Aorta (tissue), 5 donors: ENCODE results near the gene DECR2. TPM values are rescaled to one million over a fixed set of nuclear protein-coding genes. Genes with fewer than 3 reads are reported as not detected.
A peak's percentile ranks its signal among the peaks of the same experiment; 100 is the strongest.

Source experiments
- ATAC-seq: fragments of 200-7000 bp; cut with Tn5 transposase; one replicate; pipeline ENCODE4 v1.9.1; 2022; ENCODE audit warnings: moderate library complexity; ENCODE audit not compliant: low FRiP score
- DNase-seq, 2 donors: peaks; one replicate each; pipeline ENCODE4 v3.0.0-alpha.2; 2020
- H3K27ac ChIP-seq, 2 donors: one replicate each; pipeline ENCODE4 v1.5.1; 2013; ENCODE audit warnings: low read length in 2 of 2, mild to moderate bottlenecking in 2 of 2, moderate library complexity in 2 of 2, control low read depth in 1 of 2, inconsistent platforms in 1 of 2, low read depth in 1 of 2
- H3K27me3 ChIP-seq, 2 donors: one replicate each; pipeline ENCODE4 v1.6.1; 2013; ENCODE audit warnings: control low read depth in 1 of 2, low read length in 1 of 2, mild to moderate bottlenecking in 1 of 2, moderate library complexity in 1 of 2; ENCODE audit not compliant: insufficient read depth in 2 of 2, control insufficient read depth in 1 of 2
- H3K36me3 ChIP-seq, 2 donors: one replicate each; pipeline ENCODE4 v1.6.1; 2013; ENCODE audit warnings: control low read depth in 1 of 2, low read length in 1 of 2, mild to moderate bottlenecking in 1 of 2; ENCODE audit not compliant: insufficient read depth in 2 of 2, control insufficient read depth in 1 of 2
- H3K4me1 ChIP-seq, 2 donors: one replicate each; pipeline ENCODE4 v1.6.1; 2013; ENCODE audit warnings: low read length in 2 of 2, control low read depth in 1 of 2, mild to moderate bottlenecking in 1 of 2, moderate library complexity in 1 of 2; ENCODE audit not compliant: insufficient read depth in 2 of 2, control insufficient read depth in 1 of 2
- H3K4me3 ChIP-seq, 2 donors: one replicate each; pipeline ENCODE4 v1.5.1; 2013; ENCODE audit warnings: low read length in 2 of 2, control low read depth in 1 of 2, mild to moderate bottlenecking in 1 of 2
- H3K9me3 ChIP-seq: one replicate; pipeline ENCODE4 v1.6.1; 2013; ENCODE audit warnings: mild to moderate bottlenecking, low read length; ENCODE audit not compliant: control insufficient read depth
- WGBS, 2 donors: extraction: QIAGEN DNeasy Blood & Tissue Kit; methylation state at CpG; one replicate each; pipeline ENCODE4 v1.1.7; 2013; 5-methylcytosine and 5-hydroxymethylcytosine counted together
- intact Hi-C, 2 donors: fragments of 100-400 bp; cut with DNase I; formaldehyde crosslinking; loops; one replicate each; pipeline versions ENCODE4 v1.14.2 to v1.15.0; 2022
- polyA plus RNA-seq, 2 donors: library from polyadenylated mRNA; stranded (reverse); fragments of 200-250 nt; gene quantifications; one replicate each; pipeline ENCODE4 v1.2.3, GENCODE V29; 2013
- total RNA-seq, 2 donors: library from RNA; stranded (reverse); fragmentation: NEBNext Ultra II Directional; extraction: Animal tissue kit (Norgen Biotek cat#: 25700); gene quantifications; one replicate each; pipeline ENCODE4 v1.2.1, GENCODE V29; 2021
- donor health status: healthy with polysubstance abuse.
- donor health status: Bipolar disorder and iron deficiency.
- donor health status: DM: no; HTN: no; CAD: no.
- donor health status: DM: no; HTN: no; CAD: no.
- donor health status: DM: yes; HTN: yes; CAD: no.

The DECR2 gene
- total and polyA plus RNA-seq, 4 donors = 10.9 to 21.8 (median 16.0) TPM

DNA sequence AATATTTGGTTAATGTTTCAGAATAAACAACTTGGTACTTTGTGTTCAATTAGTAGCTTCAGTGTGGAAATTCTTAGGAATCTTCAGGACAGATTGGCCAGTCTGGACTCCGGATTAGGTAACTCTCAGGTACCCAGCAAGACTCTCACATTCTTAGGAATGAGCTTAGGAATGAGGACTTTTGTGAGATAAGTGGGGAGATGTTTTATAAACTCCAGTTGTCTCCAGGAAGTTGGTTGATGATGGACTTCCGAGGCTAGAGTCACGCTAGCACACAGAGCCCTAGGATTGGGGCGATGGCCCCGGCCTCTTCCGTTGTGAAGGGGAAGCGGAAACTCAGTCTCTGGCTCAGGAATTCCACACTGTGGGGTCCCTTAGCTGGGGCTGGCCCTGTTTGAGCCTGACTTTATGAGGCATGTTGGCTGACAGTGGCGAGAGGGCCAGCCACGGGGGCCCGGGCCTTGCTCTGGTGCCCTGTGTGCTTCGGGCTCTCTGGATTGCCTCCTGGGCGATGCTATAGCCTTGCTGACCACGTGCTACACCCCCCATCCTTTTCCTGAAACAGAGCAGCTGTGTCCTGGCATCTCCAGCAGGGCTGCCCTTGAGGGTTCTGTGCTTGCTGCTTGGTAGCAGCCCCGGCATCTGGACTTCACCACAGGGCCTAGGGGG, 56.2 kb downstream of the DECR2 start:
- Histone ChIP-seq H3K9me3 (no peaks in the 10 kb centered on the region), H3K4me3 (no peak overlapping the region), H3K36me3 (no peaks in the 10 kb centered on the region), H3K27me3 (no peaks in the 10 kb centered on the region), H3K4me1 (no peaks in the 10 kb centered on the region), H3K27ac (peak overlapping the region in 1 of 2 donors; percentile 21)
- no peak for DNase-seq
- peak; percentile 47 for ATAC-seq
- intact Hi-C loops = no loop called here
- 88 to 89% methylated on average over 14 of the region's 14 CpGs for WGBS, 2 donors

DNA sequence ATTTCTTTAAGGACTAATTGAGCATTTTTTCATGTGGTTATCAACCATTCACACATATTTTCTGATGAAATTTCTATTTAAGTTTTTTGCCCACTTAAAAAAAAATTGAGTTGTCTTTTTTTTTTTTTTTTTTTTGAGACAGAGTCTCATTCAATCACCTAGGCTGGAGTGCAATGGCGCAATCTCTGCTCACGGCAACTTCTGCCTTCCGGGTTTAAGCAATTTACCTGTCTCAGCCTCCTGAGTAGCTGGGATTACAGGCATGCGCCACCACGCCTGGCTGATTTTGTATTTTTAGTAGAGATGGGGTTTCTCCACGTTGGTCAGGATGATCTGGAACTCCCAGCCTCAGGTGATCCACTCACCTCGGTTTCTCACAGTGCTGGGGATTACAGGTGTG, 58.1 kb downstream of the DECR2 start:
- H3K4me1 ChIP-seq = no peaks in the 10 kb centered on the region
- ATAC-seq = no peak
- intact Hi-C loops = no loop called here

DNA sequence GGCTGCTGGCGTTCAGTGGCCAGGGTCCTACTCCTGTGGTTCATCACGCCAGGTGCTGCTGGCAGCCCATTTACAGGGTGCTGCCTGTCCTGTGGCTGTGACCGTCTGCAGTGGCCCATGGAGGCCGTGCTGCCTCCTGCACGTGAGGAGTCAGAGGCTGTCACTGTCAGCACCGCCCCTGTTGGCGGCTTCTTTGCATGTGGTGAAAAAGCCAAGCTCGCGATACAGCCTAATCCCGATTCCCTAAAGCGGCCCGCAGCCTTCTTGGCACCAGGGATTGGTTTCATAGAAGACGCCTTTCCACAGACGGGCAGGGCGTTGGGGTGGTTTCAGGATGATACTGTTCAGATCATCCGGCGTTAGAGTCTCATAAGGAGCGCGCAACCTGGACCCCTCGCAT, 59.1 kb downstream of the DECR2 start:
- no peak overlapping the region for H3K4me3 ChIP-seq
- ATAC-seq = no peak
- no peaks in the 10 kb centered on the region for H3K4me1 ChIP-seq
- H3K27me3 ChIP-seq = no peaks in the 10 kb centered on the region
- DNase-seq = no peak
- intact Hi-C loops = no loop called here
- H3K27ac ChIP-seq = no peak overlapping the region
- H3K36me3 ChIP-seq = no peaks in the 10 kb centered on the region
- WGBS, 2 donors = 93% methylated on average over 20 of the region's 20 CpGs
- no peaks in the 10 kb centered on the region for H3K9me3 ChIP-seq

More for the DNA sequence above, 58.1 kb downstream of the DECR2 start:
- H3K36me3 ChIP-seq = no peaks in the 10 kb centered on the region
- H3K27me3 ChIP-seq = no peaks in the 10 kb centered on the region
- H3K27ac ChIP-seq = no peak overlapping the region
- 95 to 96% methylated on average over 7 of the region's 7 CpGs for WGBS, 2 donors
- no peak overlapping the region for H3K4me3 ChIP-seq
- no peaks in the 10 kb centered on the region for H3K9me3 ChIP-seq
- DNase-seq = no peak

Other genes with a start within 250 kb of the DECR2 start
- gene HBZ, start 249.2 kb upstream of the DECR2 start, total RNA-seq = not detected
- gene HBZ, start 249.2 kb upstream of the DECR2 start, polyA plus RNA-seq = not detected
- 1 to 10 TPM in 1 of 2 donors, not detected in 1; 3.1 TPM for gene HBM, start 235.9 kb upstream of the DECR2 start, total RNA-seq
- gene HBM, start 235.9 kb upstream of the DECR2 start, polyA plus RNA-seq = not detected
- gene HBA2, start 229.0 kb upstream of the DECR2 start, total RNA-seq = 1,000 to 10,000 TPM in 1 of 2 donors, 100 to 1,000 TPM in 1; 448 to 1,265 TPM
- gene HBA2, start 229.0 kb upstream of the DECR2 start, polyA plus RNA-seq = 10 to 100 TPM; 30.6 to 35.8 TPM
- 1,000 to 10,000 TPM in 1 of 2 donors, 100 to 1,000 TPM in 1; 559 to 1,337 TPM for gene HBA1, start 225.2 kb upstream of the DECR2 start, total RNA-seq
- gene HBA1, start 225.2 kb upstream of the DECR2 start, polyA plus RNA-seq = 1 to 10 TPM in 1 of 2 donors, not detected in 1; 8.0 TPM
- gene HBQ1, start 221.4 kb upstream of the DECR2 start, total RNA-seq = not detected
- not detected for gene HBQ1, start 221.4 kb upstream of the DECR2 start, polyA plus RNA-seq
- 10 to 100 TPM; 69.5 to 98.5 TPM for gene LUC7L, start 172.4 kb upstream of the DECR2 start, total RNA-seq
- 100 to 1,000 TPM in 1 of 2 donors, 10 to 100 TPM in 1; 28.4 to 346 TPM for gene LUC7L, start 172.4 kb upstream of the DECR2 start, polyA plus RNA-seq
- gene FAM234A, start 167.1 kb upstream of the DECR2 start, total RNA-seq = 10 to 100 TPM; 58.0 to 60.7 TPM
- 10 to 100 TPM; 32.2 to 53.0 TPM for gene FAM234A, start 167.1 kb upstream of the DECR2 start, polyA plus RNA-seq
- gene RGS11, start 125.9 kb upstream of the DECR2 start, total RNA-seq = 10 to 100 TPM in 1 of 2 donors, 1 to 10 TPM in 1; 3.3 to 35.2 TPM
- gene RGS11, start 125.9 kb upstream of the DECR2 start, polyA plus RNA-seq = 10 to 100 TPM in 1 of 2 donors, 1 to 10 TPM in 1; 5.4 to 76.5 TPM
- gene ARHGDIG, start 121.3 kb upstream of the DECR2 start, total RNA-seq = 1 to 10 TPM in 1 of 2 donors, not detected in 1; 3.1 TPM
- gene ARHGDIG, start 121.3 kb upstream of the DECR2 start, polyA plus RNA-seq = under 1 TPM in 1 of 2 donors, not detected in 1; 0.75 TPM
- gene PDIA2, start 118.7 kb upstream of the DECR2 start, total RNA-seq = 1 to 10 TPM in 1 of 2 donors, not detected in 1; 1.6 TPM
- gene PDIA2, start 118.7 kb upstream of the DECR2 start, polyA plus RNA-seq = 1 to 10 TPM; 5.3 to 6.3 TPM
- gene AXIN1, start 49.2 kb upstream of the DECR2 start, total RNA-seq = 10 to 100 TPM; 17.0 to 19.8 TPM
- 10 to 100 TPM in 1 of 2 donors, 1 to 10 TPM in 1; 9.1 to 14.2 TPM for gene AXIN1, start 49.2 kb upstream of the DECR2 start, polyA plus RNA-seq
- gene MRPL28, start 31.3 kb upstream of the DECR2 start, total RNA-seq = 10 to 100 TPM; 35.5 to 38.0 TPM
- 100 to 1,000 TPM in 1 of 2 donors, 10 to 100 TPM in 1; 42.6 to 107 TPM for gene MRPL28, start 31.3 kb upstream of the DECR2 start, polyA plus RNA-seq
- 10 to 100 TPM; 38.9 to 39.0 TPM for gene PGAP6, start 19.9 kb upstream of the DECR2 start, total RNA-seq
- 10 to 100 TPM; 27.4 to 41.4 TPM for gene PGAP6, start 19.9 kb upstream of the DECR2 start, polyA plus RNA-seq
- 10 to 100 TPM; 65.6 to 81.9 TPM for gene NME4, start 4.7 kb upstream of the DECR2 start, total RNA-seq
- 100 to 1,000 TPM in 1 of 2 donors, 10 to 100 TPM in 1; 95.5 to 128 TPM for gene NME4, start 4.7 kb upstream of the DECR2 start, polyA plus RNA-seq
- gene RAB11FIP3, start 23.8 kb downstream of the DECR2 start, total RNA-seq = 10 to 100 TPM; 60.5 to 63.3 TPM
- gene RAB11FIP3, start 23.8 kb downstream of the DECR2 start, polyA plus RNA-seq = 10 to 100 TPM; 22.0 to 68.8 TPM
- gene CAPN15, start 125.8 kb downstream of the DECR2 start, total RNA-seq = 10 to 100 TPM; 27.9 to 33.9 TPM
- gene CAPN15, start 125.8 kb downstream of the DECR2 start, polyA plus RNA-seq = 10 to 100 TPM; 15.3 to 24.1 TPM
- not detected for gene PRR35, start 158.5 kb downstream of the DECR2 start, total RNA-seq
- gene PRR35, start 158.5 kb downstream of the DECR2 start, polyA plus RNA-seq = under 1 TPM in 1 of 2 donors, not detected in 1; 0.05 TPM
- 1 to 10 TPM in 1 of 2 donors, under 1 TPM in 1; 0.52 to 2.2 TPM for gene NHLRC4, start 165.1 kb downstream of the DECR2 start, total RNA-seq
- 1 to 10 TPM in 1 of 2 donors, under 1 TPM in 1; 0.25 to 2.6 TPM for gene NHLRC4, start 165.1 kb downstream of the DECR2 start, polyA plus RNA-seq
- 10 to 100 TPM; 25.8 to 38.5 TPM for gene PIGQ, start 168.1 kb downstream of the DECR2 start, total RNA-seq
- gene PIGQ, start 168.1 kb downstream of the DECR2 start, polyA plus RNA-seq = 10 to 100 TPM; 10.8 to 92.2 TPM
- 10 to 100 TPM; 17.9 to 19.6 TPM for gene RAB40C, start 188.2 kb downstream of the DECR2 start, total RNA-seq
- gene RAB40C, start 188.2 kb downstream of the DECR2 start, polyA plus RNA-seq = 10 to 100 TPM in 1 of 2 donors, 1 to 10 TPM in 1; 9.5 to 40.7 TPM
- gene WFIKKN1, start 229.1 kb downstream of the DECR2 start, total RNA-seq = 1 to 10 TPM in 1 of 2 donors, under 1 TPM in 1; 0.33 to 1.0 TPM
- 1 to 10 TPM in 1 of 2 donors, under 1 TPM in 1; 0.63 to 2.2 TPM for gene WFIKKN1, start 229.1 kb downstream of the DECR2 start, polyA plus RNA-seq
- gene METTL26, start 234.4 kb downstream of the DECR2 start, total RNA-seq = 10 to 100 TPM; 45.2 to 64.8 TPM
- 100 to 1,000 TPM in 1 of 2 donors, 10 to 100 TPM in 1; 86.0 to 158 TPM for gene METTL26, start 234.4 kb downstream of the DECR2 start, polyA plus RNA-seq
- 10 to 100 TPM; 10.4 to 14.7 TPM for gene MCRIP2, start 239.9 kb downstream of the DECR2 start, total RNA-seq
- 10 to 100 TPM; 22.9 to 28.9 TPM for gene MCRIP2, start 239.9 kb downstream of the DECR2 start, polyA plus RNA-seq
- 10 to 100 TPM; 21.0 to 25.8 TPM for gene WDR90, start 247.5 kb downstream of the DECR2 start, total RNA-seq
- gene WDR90, start 247.5 kb downstream of the DECR2 start, polyA plus RNA-seq = 10 to 100 TPM in 1 of 2 donors, 1 to 10 TPM in 1; 7.5 to 60.9 TPM